Measurements from ENCODE around the gene RNF169. TPM values are rescaled to one million over a fixed set of nuclear protein-coding genes. Genes with fewer than 3 reads are reported as not detected.

Gene RNF169
- total and polyA plus RNA-seq, 9 donors = 7.1 to 26.1 (median 21.9) TPM

- intact Hi-C loops (cut with DNase I) = no loop called here
- Histone ChIP-seq H3K27ac (no peak overlapping the region), H3K9me3 (no peaks in the 10 kb centered on the region), H3K4me3 (no peak overlapping the region), H3K4me1 (ENCODE audit: insufficient read depth) (no peaks in the 10 kb centered on the region), H3K27me3 (no peaks in the 10 kb centered on the region), H3K36me3 (no peaks in the 10 kb centered on the region)
- 86 to 88% (median 88%) methylated on average over 4 of the region's 4 CpGs for WGBS, 3 donors
- no peak for TF ChIP-seq EP300 (IDR thresholded peaks at IDR 0.05)
- no peak for TF ChIP-seq CTCF (IDR thresholded peaks at IDR 0.05)
- TF ChIP-seq POLR2A (IDR thresholded peaks at IDR 0.05) = no peak
- no peak for DNase-seq
These were observed 104.6 kb downstream of the RNF169 start for GRCh38 chr11:74853223-74853622.

- intact Hi-C loops (cut with DNase I) = no loop called here
- Histone ChIP-seq H3K4me1 (ENCODE audit: insufficient read depth) (no peaks in the 10 kb centered on the region), H3K4me3 (no peak overlapping the region), H3K27ac (no peak overlapping the region), H3K9me3 (peaks cover 0 to 18% of the 10 kb centered on the region in 2 donors), H3K36me3 (no peaks in the 10 kb centered on the region), H3K27me3 (no peaks in the 10 kb centered on the region)
- no peak for TF ChIP-seq CTCF (IDR thresholded peaks at IDR 0.05)
- no peak for TF ChIP-seq EP300 (IDR thresholded peaks at IDR 0.05)
- no peak for TF ChIP-seq POLR2A (IDR thresholded peaks at IDR 0.05)
- DNase-seq = no peak
These were observed 112.1 kb downstream of the RNF169 start for GRCh38 chr11:74860743-74861142.

- intact Hi-C loops (cut with DNase I) = no loop called here
- no peak for TF ChIP-seq EP300 (IDR thresholded peaks at IDR 0.05)
- no peak for TF ChIP-seq POLR2A (IDR thresholded peaks at IDR 0.05)
- Histone ChIP-seq H3K4me3 (no peak overlapping the region), H3K4me1 (ENCODE audit: insufficient read depth) (no peaks in the 10 kb centered on the region), H3K27ac (no peak overlapping the region), H3K9me3 (peaks cover 2 to 27% of the 10 kb centered on the region in 2 donors), H3K27me3 (no peaks in the 10 kb centered on the region), H3K36me3 (no peaks in the 10 kb centered on the region)
- DNase-seq = no peak
- WGBS, 3 donors = 92 to 94% (median 92%) methylated on average over 2 of the region's 2 CpGs
These were observed 114.8 kb downstream of the RNF169 start for GRCh38 chr11:74863410-74863809.

GRCh38 chr11:74866557-74866956 is 117.9 kb downstream of the RNF169 start:
- TF ChIP-seq EP300 (IDR thresholded peaks at IDR 0.05) = no peak
- no peak for TF ChIP-seq CTCF (IDR thresholded peaks at IDR 0.05)
- TF ChIP-seq POLR2A (IDR thresholded peaks at IDR 0.05) = no peak
- intact Hi-C loops (cut with DNase I) = no loop called here
- Histone ChIP-seq H3K27me3 (no peaks in the 10 kb centered on the region), H3K27ac (no peak overlapping the region), H3K4me3 (no peak overlapping the region), H3K9me3 (peaks cover 6 to 50% of the 10 kb centered on the region in 2 donors), H3K36me3 (no peaks in the 10 kb centered on the region), H3K4me1 (ENCODE audit: insufficient read depth) (no peaks in the 10 kb centered on the region)
- no peak for DNase-seq

DNA sequence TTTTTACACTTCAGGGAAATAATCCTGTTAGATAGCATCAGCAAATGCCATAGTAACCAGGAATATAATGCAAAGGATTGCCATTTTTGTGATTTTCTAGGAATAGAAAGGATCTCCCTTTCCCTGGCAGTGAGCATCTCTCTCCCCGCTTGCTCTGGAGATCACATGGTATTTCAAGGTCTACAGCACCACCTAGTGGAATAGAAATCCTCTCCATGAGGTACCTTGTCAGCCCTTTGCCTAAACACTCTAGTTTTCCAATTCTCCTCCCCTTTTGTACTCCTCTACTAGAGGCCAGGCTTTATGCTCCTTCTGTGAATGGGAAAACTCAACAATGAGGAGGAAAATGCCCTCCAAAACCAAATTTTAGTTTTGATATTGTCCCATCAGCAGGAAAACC is 121.8 kb downstream of the RNF169 start:
- no peak overlapping the region for H3K27ac ChIP-seq
- H3K36me3 ChIP-seq = no peaks in the 10 kb centered on the region
- peaks cover 6 to 61% of the 10 kb centered on the region in 2 donors for H3K9me3 ChIP-seq
- WGBS, 3 donors = 92 to 100% (median 96%) methylated on average over 1 of the region's 1 CpG
- intact Hi-C loops (cut with DNase I) = no loop called here
- no peaks in the 10 kb centered on the region for H3K27me3 ChIP-seq
- H3K4me3 ChIP-seq = no peak overlapping the region
- DNase-seq = no peak
- TF ChIP-seq CTCF (IDR thresholded peaks at IDR 0.05) (no peak), POLR2A (IDR thresholded peaks at IDR 0.05) (no peak), EP300 (IDR thresholded peaks at IDR 0.05) (no peak)
- H3K4me1 ChIP-seq (ENCODE audit: insufficient read depth) = no peaks in the 10 kb centered on the region

Measured in ovary (tissue), 9 donors.